Karpas-422 (cell line): Measurements from ENCODE around the gene TCTN3. TPM values are rescaled to one million over a fixed set of nuclear protein-coding genes. Genes with fewer than 3 reads are reported as not detected.

ENCODE experiments used
- total RNA-seq: library from RNA; depleted of rRNA; stranded (reverse); fragments of >200 nt; shearing (Covaris generic); gene quantifications from 2 replicates; pipeline ENCODE4 v1.2.3, GENCODE V29; 2014; ENCODE audit warnings: low replicate concordance; rRNA removed

The TCTN3 gene
- total RNA-seq, 1 experiment from 2014 or later, result 14.2 TPM

Other genes with a start within 250 kb of the TCTN3 start
- gene SORBS1, start 132.6 kb downstream of the TCTN3 start, total RNA-seq, result 0.15 and 0.61 TPM in 2 replicates
- 43.7 and 50.0 TPM in 2 replicates for gene ALDH18A1, start 37.2 kb downstream of the TCTN3 start, total RNA-seq
- gene ENTPD1, start 62.2 kb upstream of the TCTN3 start, total RNA-seq, result 0.11 and 0.32 TPM in 2 replicates
- gene CC2D2B, start 214.0 kb upstream of the TCTN3 start, total RNA-seq, result 0.30 TPM in 1 of 2 replicates, not detected in the other